ENCODE results near the gene MON2. TPM values are rescaled to one million over a fixed set of nuclear protein-coding genes. Genes with fewer than 3 reads are reported as not detected.

Gene MON2, protein sequence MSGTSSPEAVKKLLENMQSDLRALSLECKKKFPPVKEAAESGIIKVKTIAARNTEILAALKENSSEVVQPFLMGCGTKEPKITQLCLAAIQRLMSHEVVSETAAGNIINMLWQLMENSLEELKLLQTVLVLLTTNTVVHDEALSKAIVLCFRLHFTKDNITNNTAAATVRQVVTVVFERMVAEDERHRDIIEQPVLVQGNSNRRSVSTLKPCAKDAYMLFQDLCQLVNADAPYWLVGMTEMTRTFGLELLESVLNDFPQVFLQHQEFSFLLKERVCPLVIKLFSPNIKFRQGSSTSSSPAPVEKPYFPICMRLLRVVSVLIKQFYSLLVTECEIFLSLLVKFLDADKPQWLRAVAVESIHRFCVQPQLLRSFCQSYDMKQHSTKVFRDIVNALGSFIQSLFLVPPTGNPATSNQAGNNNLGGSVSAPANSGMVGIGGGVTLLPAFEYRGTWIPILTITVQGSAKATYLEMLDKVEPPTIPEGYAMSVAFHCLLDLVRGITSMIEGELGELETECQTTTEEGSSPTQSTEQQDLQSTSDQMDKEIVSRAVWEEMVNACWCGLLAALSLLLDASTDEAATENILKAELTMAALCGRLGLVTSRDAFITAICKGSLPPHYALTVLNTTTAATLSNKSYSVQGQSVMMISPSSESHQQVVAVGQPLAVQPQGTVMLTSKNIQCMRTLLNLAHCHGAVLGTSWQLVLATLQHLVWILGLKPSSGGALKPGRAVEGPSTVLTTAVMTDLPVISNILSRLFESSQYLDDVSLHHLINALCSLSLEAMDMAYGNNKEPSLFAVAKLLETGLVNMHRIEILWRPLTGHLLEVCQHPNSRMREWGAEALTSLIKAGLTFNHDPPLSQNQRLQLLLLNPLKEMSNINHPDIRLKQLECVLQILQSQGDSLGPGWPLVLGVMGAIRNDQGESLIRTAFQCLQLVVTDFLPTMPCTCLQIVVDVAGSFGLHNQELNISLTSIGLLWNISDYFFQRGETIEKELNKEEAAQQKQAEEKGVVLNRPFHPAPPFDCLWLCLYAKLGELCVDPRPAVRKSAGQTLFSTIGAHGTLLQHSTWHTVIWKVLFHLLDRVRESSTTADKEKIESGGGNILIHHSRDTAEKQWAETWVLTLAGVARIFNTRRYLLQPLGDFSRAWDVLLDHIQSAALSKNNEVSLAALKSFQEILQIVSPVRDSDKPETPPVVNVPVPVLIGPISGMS (N-terminal part only)
- total RNA-seq = 16.9 and 17.9 TPM in 2 replicates

DNA sequence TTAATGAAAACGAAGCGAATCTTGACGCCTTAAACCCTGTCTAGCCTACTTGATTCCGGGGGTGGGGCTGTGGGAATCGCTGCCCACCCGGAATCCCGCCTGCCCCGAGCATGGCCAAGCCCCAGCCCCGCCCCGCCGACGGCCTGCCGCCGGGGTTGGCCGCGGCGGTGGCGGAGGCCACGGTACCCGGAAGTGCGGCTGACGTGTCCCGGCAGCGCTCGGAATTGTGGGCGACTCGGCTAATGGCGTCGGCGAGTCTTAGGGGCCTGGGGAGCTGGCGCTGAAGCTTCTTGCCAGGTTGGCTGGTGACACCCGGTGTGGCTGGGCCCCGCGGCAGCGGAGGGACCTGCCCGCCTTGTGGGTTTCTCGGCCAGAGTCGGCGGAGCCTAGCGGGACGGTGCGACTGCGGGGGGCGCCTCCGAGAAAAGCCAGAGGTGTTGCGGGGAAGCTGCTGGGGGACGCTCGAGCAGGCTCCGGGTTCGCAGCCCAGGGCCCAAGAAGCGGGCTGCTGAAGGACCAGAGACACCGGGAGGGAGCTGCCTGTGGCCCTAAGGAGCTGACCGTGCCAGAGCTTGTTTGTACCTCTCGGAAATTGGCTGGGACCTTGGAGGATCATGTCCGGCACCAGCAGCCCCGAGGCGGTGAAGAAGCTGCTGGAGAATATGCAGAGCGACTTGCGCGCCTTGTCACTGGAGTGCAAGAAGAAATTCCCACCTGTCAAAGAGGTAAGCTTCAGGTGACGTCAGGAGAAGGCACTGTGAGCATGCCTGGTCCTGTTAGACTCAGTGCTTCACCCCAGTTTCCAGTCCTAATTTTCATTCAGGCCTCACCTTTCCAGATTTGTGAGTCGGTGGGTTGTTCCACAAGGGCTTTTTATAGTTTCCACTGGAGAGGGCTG lies at the start of gene MON2:
Gene MON2, plus strand, starts transcription at position 233 of the 898 bp plus-strand sequence. Its CDS starts 382 bp downstream, at position 615.
- DNase-seq (ENCODE audit: low read depth) = peak; percentile 32

DNA sequence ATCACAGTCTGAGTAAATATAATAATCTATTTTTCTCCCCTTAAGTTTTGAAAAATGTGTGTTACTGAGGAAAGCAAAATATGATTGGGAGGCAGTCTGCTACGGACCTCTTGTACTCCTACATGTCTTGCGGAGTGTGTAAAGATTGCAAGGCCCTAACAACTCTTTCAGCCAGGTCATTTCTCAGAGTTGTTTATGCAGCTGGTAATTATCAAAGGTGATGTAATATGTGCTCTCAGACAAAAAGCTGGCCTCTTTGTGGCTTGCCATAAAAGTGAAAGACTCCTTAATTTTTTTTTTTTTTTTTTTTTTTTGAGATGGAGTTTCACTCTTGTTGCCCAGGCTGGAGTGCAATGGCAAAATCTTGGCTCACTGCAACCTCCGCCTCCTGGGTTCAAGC lies 40.5 kb upstream of the MON2 start:
- no peaks in the 10 kb centered on the region for H3K27me3 ChIP-seq (ENCODE audit: control insufficient read depth, insufficient read depth, low read length)
- no peaks in the 10 kb centered on the region for H3K36me3 ChIP-seq (ENCODE audit: control insufficient read depth, insufficient read depth, low read length)
- H3K4me3 ChIP-seq (ENCODE audit: low read depth, low read length) = no peak overlapping the region
- peak; percentile 7 for DNase-seq (ENCODE audit: low read depth)
- TF ChIP-seq, protein P1, sequence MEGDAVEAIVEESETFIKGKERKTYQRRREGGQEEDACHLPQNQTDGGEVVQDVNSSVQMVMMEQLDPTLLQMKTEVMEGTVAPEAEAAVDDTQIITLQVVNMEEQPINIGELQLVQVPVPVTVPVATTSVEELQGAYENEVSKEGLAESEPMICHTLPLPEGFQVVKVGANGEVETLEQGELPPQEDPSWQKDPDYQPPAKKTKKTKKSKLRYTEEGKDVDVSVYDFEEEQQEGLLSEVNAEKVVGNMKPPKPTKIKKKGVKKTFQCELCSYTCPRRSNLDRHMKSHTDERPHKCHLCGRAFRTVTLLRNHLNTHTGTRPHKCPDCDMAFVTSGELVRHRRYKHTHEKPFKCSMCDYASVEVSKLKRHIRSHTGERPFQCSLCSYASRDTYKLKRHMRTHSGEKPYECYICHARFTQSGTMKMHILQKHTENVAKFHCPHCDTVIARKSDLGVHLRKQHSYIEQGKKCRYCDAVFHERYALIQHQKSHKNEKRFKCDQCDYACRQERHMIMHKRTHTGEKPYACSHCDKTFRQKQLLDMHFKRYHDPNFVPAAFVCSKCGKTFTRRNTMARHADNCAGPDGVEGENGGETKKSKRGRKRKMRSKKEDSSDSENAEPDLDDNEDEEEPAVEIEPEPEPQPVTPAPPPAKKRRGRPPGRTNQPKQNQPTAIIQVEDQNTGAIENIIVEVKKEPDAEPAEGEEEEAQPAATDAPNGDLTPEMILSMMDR (IDR thresholded peaks at IDR 0.05; ENCODE audit: insufficient read depth, low read length, poor library complexity, severe bottlenecking) = no peak

More for the DNA sequence above, at the start of gene MON2:
- Histone ChIP-seq H3K27me3 (ENCODE audit: control insufficient read depth, insufficient read depth, low read length) (no peaks in the 10 kb centered on the region), H3K36me3 (ENCODE audit: control insufficient read depth, insufficient read depth, low read length) (no peaks in the 10 kb centered on the region), H3K4me3 (ENCODE audit: low read depth, low read length) (peak within 1 kb of the TSS; percentile 86)
- TF ChIP-seq, protein P1 (IDR thresholded peaks at IDR 0.05; ENCODE audit: insufficient read depth, low read length, poor library complexity, severe bottlenecking) = peak; percentile 1

DNA sequence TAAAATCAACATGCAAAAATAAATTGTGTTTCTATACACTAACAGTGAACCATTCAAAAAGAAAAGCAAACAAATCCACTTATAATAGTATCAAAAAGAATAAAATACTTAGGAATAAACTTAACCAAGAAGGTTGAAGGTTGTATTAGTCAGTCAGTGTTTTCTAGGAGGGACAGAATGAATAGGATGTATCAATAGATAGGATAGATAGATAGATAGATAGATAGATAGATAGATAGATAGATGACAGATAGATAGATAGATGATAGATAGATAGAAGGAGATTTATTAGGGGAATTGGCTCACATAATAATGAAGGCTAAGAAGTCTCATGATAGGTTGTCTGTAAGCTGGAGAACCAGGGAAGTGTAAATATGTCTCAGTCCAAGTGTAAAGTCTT lies 37.2 kb upstream of the MON2 start:
- TF ChIP-seq, protein P1 (IDR thresholded peaks at IDR 0.05; ENCODE audit: insufficient read depth, low read length, poor library complexity, severe bottlenecking) = no peak
- no peak overlapping the region for H3K4me3 ChIP-seq (ENCODE audit: low read depth, low read length)

DNA sequence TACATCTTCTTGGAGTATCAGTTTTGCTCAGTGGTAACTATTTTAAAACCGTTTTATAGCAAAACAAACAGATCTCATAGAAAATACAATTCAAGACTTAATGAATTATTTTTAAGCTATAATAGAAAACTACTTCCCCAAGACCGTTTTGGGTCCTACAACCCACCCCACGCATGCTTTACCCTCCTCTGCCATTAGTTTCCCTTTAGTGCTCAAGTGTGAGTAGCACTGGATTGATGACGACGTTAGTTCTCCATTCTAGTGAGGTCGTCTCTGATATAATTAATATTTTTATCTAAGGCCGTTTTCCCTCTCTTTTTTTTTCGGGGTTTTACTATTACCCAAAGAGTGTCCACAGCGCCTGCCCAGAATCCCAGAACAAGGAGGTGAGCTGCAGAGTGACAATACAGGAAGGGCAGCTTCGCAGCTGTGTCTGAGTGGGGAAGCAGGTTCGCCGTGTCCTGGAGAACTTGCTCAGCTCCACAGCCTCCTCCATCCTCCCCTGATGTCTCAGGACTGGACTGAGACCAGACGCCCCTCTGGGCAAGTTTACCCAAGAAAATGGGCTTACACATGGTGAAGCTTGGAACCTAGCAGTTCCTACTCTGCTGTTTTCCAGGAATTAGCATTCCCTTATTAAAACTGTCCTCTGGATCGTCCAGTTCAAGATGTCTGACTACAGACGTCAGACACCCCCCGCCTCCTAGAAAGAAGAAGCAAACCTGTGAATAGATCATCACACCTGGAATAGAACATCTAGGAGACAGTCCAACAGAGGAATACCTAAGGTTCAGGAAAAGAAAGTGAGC lies 31.9 kb upstream of the MON2 start:
- no peak for DNase-seq (ENCODE audit: low read depth)
- TF ChIP-seq, protein P1 (IDR thresholded peaks at IDR 0.05; ENCODE audit: insufficient read depth, low read length, poor library complexity, severe bottlenecking) = no peak
- peaks cover 6% of the 10 kb centered on the region for H3K27me3 ChIP-seq (ENCODE audit: control insufficient read depth, insufficient read depth, low read length)
- H3K36me3 ChIP-seq (ENCODE audit: control insufficient read depth, insufficient read depth, low read length) = no peaks in the 10 kb centered on the region
- peak overlapping the region; percentile 40 for H3K4me3 ChIP-seq (ENCODE audit: low read depth, low read length)

More for the DNA sequence above, 37.2 kb upstream of the MON2 start:
- Histone ChIP-seq H3K36me3 (ENCODE audit: control insufficient read depth, insufficient read depth, low read length) (no peaks in the 10 kb centered on the region), H3K27me3 (ENCODE audit: control insufficient read depth, insufficient read depth, low read length) (no peaks in the 10 kb centered on the region)
- DNase-seq (ENCODE audit: low read depth) = no peak
